HEK293 (cell line): Measurements from ENCODE around the gene SPEG.

Source experiments
- CTCF ChIA-PET: fragments of 350-600 bp; formaldehyde crosslinking; extraction: SDS; loops from one replicate; lab custom pipeline; 2021; ENCODE audit warnings: antibody characterized with exemption; lab: Yijun Ruan, JAX
- POLR2A ChIA-PET: fragments of 300-600 bp; formaldehyde crosslinking; extraction: SDS; loops from one replicate; lab custom pipeline; 2020; ENCODE audit warnings: antibody characterized with exemption, inconsistent platforms; lab: Yijun Ruan, JAX
- H3K27ac ChIP-seq: fragments of 200-500 bp; sonication (Bioruptor generic); 2 replicates; pipeline ENCODE4 v1.5.1; 2014; ENCODE audit warnings: low read depth, low read length, control low read depth, inconsistent platforms; ENCODE audit errors: extremely low read depth
- H3K36me3 ChIP-seq, 2 experiments: fragments of 200-500 bp in 1 of 2; sonication (Bioruptor generic) in 1 of 2; 1 replicate in 1 of 2; 2 replicates in 1 of 2; pipeline ENCODE4 v1.5.1; 2014 to 2017; ENCODE audit warnings: inconsistent platforms in 2 of 2, low read length in 2 of 2; ENCODE audit not compliant: control insufficient read depth in 2 of 2, insufficient read depth in 1 of 2
- H3K4me1 ChIP-seq: fragments of 200-500 bp; sonication (Bioruptor generic); 2 replicates; pipeline ENCODE4 v1.5.1; 2014; ENCODE audit warnings: mild to moderate bottlenecking, low read length, inconsistent platforms; ENCODE audit not compliant: control insufficient read depth, insufficient read depth
- H3K4me3 ChIP-seq: 2 replicates; pipeline ENCODE4 v1.5.1; 2011; ENCODE audit warnings: low read depth, mild to moderate bottlenecking, control low read depth, low read length, moderate library complexity
- H3K9me3 ChIP-seq: fragments of 200-500 bp; sonication (Bioruptor generic); 2 replicates; pipeline ENCODE4 v1.5.1; 2014; ENCODE audit warnings: low read depth, low read length, inconsistent platforms; ENCODE audit not compliant: control insufficient read depth, insufficient read depth
- BCL11A ChIP-seq: fragments of 450-650 bp; formaldehyde crosslinking; IDR thresholded peaks from 2 replicates; pipeline ENCODE4 v1.5.1; 2016; ENCODE audit warnings: low read depth, missing biosample characterization, missing genetic modification characterization
- BCL11B ChIP-seq: fragments of 450-650 bp; formaldehyde crosslinking; IDR thresholded peaks from 2 replicates; pipeline ENCODE4 v1.5.1; 2016; ENCODE audit warnings: low read depth, missing biosample characterization, missing genetic modification characterization
- FEZF1 ChIP-seq: fragments of 450-650 bp; formaldehyde crosslinking; IDR thresholded peaks from 2 replicates; pipeline ENCODE4 v1.5.1; 2016; ENCODE audit warnings: missing biosample characterization, missing genetic modification characterization
- HOXA7 ChIP-seq: sonication (generic); formaldehyde crosslinking; IDR thresholded peaks from 2 replicates; pipeline ENCODE4 v1.8.1; 2022; ENCODE audit warnings: missing genetic modification reagents, borderline replicate concordance
- IKZF3 ChIP-seq: fragments of 450-650 bp; IDR thresholded peaks from 2 replicates; pipeline ENCODE4 v1.5.0; 2018; ENCODE audit warnings: missing biosample characterization, mild to moderate bottlenecking, missing genetic modification characterization, moderate library complexity
- RBAK ChIP-seq: fragments of 450-650 bp; formaldehyde crosslinking; IDR thresholded peaks from 2 replicates; pipeline ENCODE4 v1.5.1; 2016; ENCODE audit warnings: missing biosample characterization, missing genetic modification characterization
- SCRT2 ChIP-seq: fragments of 450-650 bp; formaldehyde crosslinking; IDR thresholded peaks from 2 replicates; pipeline ENCODE4 v1.5.1; 2016; ENCODE audit warnings: missing biosample characterization, missing genetic modification characterization
- ZFHX2 ChIP-seq: fragments of 450-650 bp; formaldehyde crosslinking; conservative IDR thresholded peaks from 2 replicates; pipeline ENCODE4 v1.5.1; 2016; ENCODE audit warnings: missing biosample characterization, missing genetic modification characterization
- ZFP3 ChIP-seq: fragments of 450-650 bp; formaldehyde crosslinking; IDR thresholded peaks from 2 replicates; pipeline ENCODE4 v1.5.1; 2016; ENCODE audit warnings: low read depth, missing biosample characterization, missing genetic modification characterization
- ZFP41 ChIP-seq: fragments of 450-650 bp; formaldehyde crosslinking; IDR thresholded peaks from 2 replicates; pipeline ENCODE4 v1.5.1; 2016; ENCODE audit warnings: missing biosample characterization, missing genetic modification characterization, borderline replicate concordance
- ZFP69B ChIP-seq: fragments of 450-650 bp; formaldehyde crosslinking; IDR thresholded peaks from 2 replicates; pipeline ENCODE4 v1.5.1; 2016; ENCODE audit warnings: missing biosample characterization, missing genetic modification characterization
- ZNF19 ChIP-seq: fragments of 450-650 bp; formaldehyde crosslinking; IDR thresholded peaks from 2 replicates; pipeline ENCODE4; 2016; ENCODE audit warnings: missing biosample characterization, missing genetic modification characterization, low read depth
- ZNF202 ChIP-seq: fragments of 450-650 bp; formaldehyde crosslinking; IDR thresholded peaks from 2 replicates; pipeline ENCODE4 v1.5.1; 2016; ENCODE audit warnings: missing biosample characterization, missing genetic modification characterization, borderline replicate concordance
- ZNF211 ChIP-seq: fragments of 450-650 bp; formaldehyde crosslinking; IDR thresholded peaks from 2 replicates; pipeline ENCODE4 v1.5.1; 2016; ENCODE audit warnings: low read depth, missing biosample characterization, missing genetic modification characterization
- ZNF248 ChIP-seq: fragments of 450-650 bp; formaldehyde crosslinking; IDR thresholded peaks from 2 replicates; pipeline ENCODE4 v1.5.1; 2017; ENCODE audit warnings: missing biosample characterization, missing genetic modification characterization
- ZNF426 ChIP-seq: fragments of 450-650 bp; formaldehyde crosslinking; IDR thresholded peaks from 2 replicates; pipeline ENCODE4 v1.5.1; 2017; ENCODE audit warnings: missing biosample characterization, missing genetic modification characterization, mild to moderate bottlenecking, inconsistent platforms, moderate library complexity
- ZNF48 ChIP-seq: fragments of 450-650 bp; formaldehyde crosslinking; IDR thresholded peaks from 2 replicates; pipeline ENCODE4 v1.5.1; 2016; ENCODE audit warnings: missing biosample characterization, missing genetic modification characterization
- ZNF529 ChIP-seq: fragments of 450-650 bp; formaldehyde crosslinking; IDR thresholded peaks from 2 replicates; pipeline ENCODE4 v1.5.1; 2017; ENCODE audit warnings: missing genetic modification characterization, missing biosample characterization; ENCODE audit not compliant: insufficient replicate concordance
- ZNF555 ChIP-seq: fragments of 450-650 bp; formaldehyde crosslinking; conservative IDR thresholded peaks from 2 replicates; pipeline ENCODE4 v1.5.1; 2017; ENCODE audit warnings: missing biosample characterization, mild to moderate bottlenecking, missing genetic modification characterization, inconsistent platforms
- ZNF600 ChIP-seq: fragments of 450-650 bp; formaldehyde crosslinking; IDR thresholded peaks from 2 replicates; pipeline ENCODE4 v1.5.1; 2016; ENCODE audit warnings: missing biosample characterization, missing genetic modification characterization
- ZNF747 ChIP-seq: fragments of 450-650 bp; formaldehyde crosslinking; IDR thresholded peaks from 2 replicates; pipeline ENCODE4 v1.5.1; 2016; ENCODE audit warnings: missing biosample characterization, missing genetic modification characterization
- ZNF830 ChIP-seq: fragments of 450-650 bp; IDR thresholded peaks from 2 replicates; pipeline ENCODE4 v1.5.0; 2018; ENCODE audit warnings: missing biosample characterization, missing genetic modification characterization, low read depth, mild to moderate bottlenecking, moderate library complexity
- ZNF843 ChIP-seq: fragments of 450-650 bp; formaldehyde crosslinking; IDR thresholded peaks from 2 replicates; pipeline ENCODE4 v1.5.1; 2016; ENCODE audit warnings: missing biosample characterization, missing genetic modification characterization
- TF ChIP-seq, protein P1 (sequence below): fragments of 450-650 bp; formaldehyde crosslinking; IDR thresholded peaks from 2 replicates; pipeline ENCODE4 v1.5.1; 2017; ENCODE audit warnings: missing biosample characterization, missing genetic modification characterization
- TF ChIP-seq, protein P2 (sequence below): fragments of 450-650 bp; formaldehyde crosslinking; IDR thresholded peaks from 2 replicates; pipeline ENCODE4 v1.5.1; 2017; ENCODE audit warnings: missing biosample characterization, missing genetic modification characterization
- TF ChIP-seq, protein P3 (sequence below): fragments of 450-650 bp; formaldehyde crosslinking; IDR thresholded peaks from 2 replicates; pipeline ENCODE4 v1.5.1; 2016; ENCODE audit warnings: missing biosample characterization, missing genetic modification characterization
- TF ChIP-seq, protein P4 (sequence below): fragments of 450-650 bp; formaldehyde crosslinking; IDR thresholded peaks from 2 replicates; pipeline ENCODE4 v1.5.1; 2016; ENCODE audit warnings: missing biosample characterization, missing genetic modification characterization
- TF ChIP-seq, protein P5 (sequence below): fragments of 450-650 bp; formaldehyde crosslinking; IDR thresholded peaks from 2 replicates; pipeline ENCODE4; 2016; ENCODE audit warnings: missing biosample characterization, missing genetic modification characterization
- TF ChIP-seq, protein P6 (sequence below): fragments of 450-650 bp; formaldehyde crosslinking; IDR thresholded peaks from 2 replicates; pipeline ENCODE4 v1.5.1; 2016; ENCODE audit warnings: missing biosample characterization, missing genetic modification characterization

SPEG gene

DNA sequence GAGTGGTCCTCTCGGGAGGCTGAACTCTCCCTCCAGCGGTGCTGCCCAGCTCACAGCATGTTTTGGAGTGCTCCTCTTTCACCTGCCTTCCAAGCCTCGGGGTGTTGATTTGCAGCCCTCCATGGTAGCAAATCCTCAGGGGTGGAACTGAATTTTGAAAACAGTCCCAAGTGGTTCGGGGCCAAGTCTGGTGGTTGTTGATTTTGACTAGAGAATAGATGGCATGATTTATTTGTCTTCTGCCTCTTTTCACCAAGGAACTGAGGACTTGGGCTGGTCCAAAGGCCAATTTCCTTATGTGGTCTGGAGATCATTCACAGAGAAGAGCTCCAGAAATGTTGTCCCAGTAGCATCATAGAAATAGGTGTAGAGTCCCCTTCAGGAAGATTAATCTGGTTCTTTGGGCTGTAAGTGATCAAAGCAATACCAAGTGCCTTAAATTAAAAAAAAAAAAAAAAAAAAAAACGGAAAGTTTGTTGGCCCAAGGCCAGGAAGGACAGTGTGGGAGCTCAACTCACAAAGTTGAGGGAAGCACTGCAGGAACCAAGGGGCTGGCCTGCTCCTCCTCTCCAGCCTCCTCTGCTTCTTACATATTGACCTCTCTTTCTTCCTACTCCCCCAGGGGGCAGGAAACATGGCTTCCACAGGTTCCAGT is 18.9 kb upstream of the SPEG start:
- Histone ChIP-seq H3K4me3 (no peak overlapping the region), H3K9me3 (no peaks in the 10 kb centered on the region), H3K27ac (no peak overlapping the region), H3K36me3 (no peaks in the 10 kb centered on the region), H3K4me1 (no peaks in the 10 kb centered on the region)
- CTCF ChIA-PET = interaction anchor here (0.6 to 2.1 kb wide), 8 partner anchors 8 to 135 kb away, joined by 3 to 8 read pairs (median 4); no protein-coding TSS in a partner anchor
- TF ChIP-seq ZNF555 (tag by site-specific recombination) (no peak), ZNF843 (no peak), ZFP69B (tag by site-specific recombination) (no peak), ZFHX2 (no peak), ZNF529 (tag by site-specific recombination) (no peak), BCL11B (tag by site-specific recombination) (no peak), ZNF747 (no peak), ZNF830 (no peak), FEZF1 (tag by site-specific recombination) (no peak), SCRT2 (tag by site-specific recombination) (no peak), ZNF600 (tag by site-specific recombination) (no peak), ZNF211 (tag by site-specific recombination) (no peak), RBAK (tag by site-specific recombination) (no peak)
- TF ChIP-seq, protein P1, sequence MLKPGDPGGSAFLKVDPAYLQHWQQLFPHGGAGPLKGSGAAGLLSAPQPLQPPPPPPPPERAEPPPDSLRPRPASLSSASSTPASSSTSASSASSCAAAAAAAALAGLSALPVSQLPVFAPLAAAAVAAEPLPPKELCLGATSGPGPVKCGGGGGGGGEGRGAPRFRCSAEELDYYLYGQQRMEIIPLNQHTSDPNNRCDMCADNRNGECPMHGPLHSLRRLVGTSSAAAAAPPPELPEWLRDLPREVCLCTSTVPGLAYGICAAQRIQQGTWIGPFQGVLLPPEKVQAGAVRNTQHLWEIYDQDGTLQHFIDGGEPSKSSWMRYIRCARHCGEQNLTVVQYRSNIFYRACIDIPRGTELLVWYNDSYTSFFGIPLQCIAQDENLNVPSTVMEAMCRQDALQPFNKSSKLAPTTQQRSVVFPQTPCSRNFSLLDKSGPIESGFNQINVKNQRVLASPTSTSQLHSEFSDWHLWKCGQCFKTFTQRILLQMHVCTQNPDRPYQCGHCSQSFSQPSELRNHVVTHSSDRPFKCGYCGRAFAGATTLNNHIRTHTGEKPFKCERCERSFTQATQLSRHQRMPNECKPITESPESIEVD (tag by site-specific recombination) = no peak
- TF ChIP-seq, protein P2, sequence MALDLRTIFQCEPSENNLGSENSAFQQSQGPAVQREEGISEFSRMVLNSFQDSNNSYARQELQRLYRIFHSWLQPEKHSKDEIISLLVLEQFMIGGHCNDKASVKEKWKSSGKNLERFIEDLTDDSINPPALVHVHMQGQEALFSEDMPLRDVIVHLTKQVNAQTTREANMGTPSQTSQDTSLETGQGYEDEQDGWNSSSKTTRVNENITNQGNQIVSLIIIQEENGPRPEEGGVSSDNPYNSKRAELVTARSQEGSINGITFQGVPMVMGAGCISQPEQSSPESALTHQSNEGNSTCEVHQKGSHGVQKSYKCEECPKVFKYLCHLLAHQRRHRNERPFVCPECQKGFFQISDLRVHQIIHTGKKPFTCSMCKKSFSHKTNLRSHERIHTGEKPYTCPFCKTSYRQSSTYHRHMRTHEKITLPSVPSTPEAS (tag by site-specific recombination) = no peak
- TF ChIP-seq, protein P3, sequence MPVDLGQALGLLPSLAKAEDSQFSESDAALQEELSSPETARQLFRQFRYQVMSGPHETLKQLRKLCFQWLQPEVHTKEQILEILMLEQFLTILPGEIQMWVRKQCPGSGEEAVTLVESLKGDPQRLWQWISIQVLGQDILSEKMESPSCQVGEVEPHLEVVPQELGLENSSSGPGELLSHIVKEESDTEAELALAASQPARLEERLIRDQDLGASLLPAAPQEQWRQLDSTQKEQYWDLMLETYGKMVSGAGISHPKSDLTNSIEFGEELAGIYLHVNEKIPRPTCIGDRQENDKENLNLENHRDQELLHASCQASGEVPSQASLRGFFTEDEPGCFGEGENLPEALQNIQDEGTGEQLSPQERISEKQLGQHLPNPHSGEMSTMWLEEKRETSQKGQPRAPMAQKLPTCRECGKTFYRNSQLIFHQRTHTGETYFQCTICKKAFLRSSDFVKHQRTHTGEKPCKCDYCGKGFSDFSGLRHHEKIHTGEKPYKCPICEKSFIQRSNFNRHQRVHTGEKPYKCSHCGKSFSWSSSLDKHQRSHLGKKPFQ (tag by site-specific recombination) = no peak
- POLR2A ChIA-PET = no interaction called here

DNA sequence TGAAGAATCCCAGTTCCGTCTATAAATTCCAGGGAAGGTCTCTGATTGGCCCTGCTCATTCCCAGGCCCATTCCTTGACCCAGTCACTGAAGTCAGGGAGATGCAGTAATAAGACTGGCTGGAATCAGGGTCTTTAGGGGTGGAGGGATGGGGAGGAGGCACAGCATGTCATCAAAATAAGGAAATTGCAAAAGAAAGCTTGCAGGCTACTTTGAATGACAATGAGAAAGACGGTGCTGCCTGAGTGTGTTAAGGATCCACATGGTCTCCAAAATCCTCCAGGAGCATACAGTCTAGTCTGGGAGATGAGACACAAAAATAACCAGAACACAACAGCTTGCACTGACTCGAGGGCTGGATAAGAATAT is 18.4 kb upstream of the SPEG start:
- Histone ChIP-seq H3K4me1 (no peaks in the 10 kb centered on the region), H3K36me3 (no peaks in the 10 kb centered on the region), H3K4me3 (no peak overlapping the region), H3K9me3 (no peaks in the 10 kb centered on the region), H3K27ac (no peak overlapping the region)
- POLR2A ChIA-PET = interaction anchor here (0.5 kb wide), 1 partner anchor 8 kb away, joined by 6 read pairs; no protein-coding TSS in a partner anchor
- CTCF ChIA-PET = interaction anchor here (0.5 to 2.1 kb wide), 11 partner anchors 8 to 240 kb away, joined by 3 to 8 read pairs (median 3); partner anchors contain the start of gene CNPPD1
- TF ChIP-seq ZFP41 (tag by site-specific recombination) (no peak), HOXA7 (CRISPR knock-in tag) (no peak), ZNF426 (tag by site-specific recombination) (no peak), ZNF19 (tag by site-specific recombination) (no peak), IKZF3 (no peak), BCL11A (tag by site-specific recombination) (no peak), ZNF248 (tag by site-specific recombination) (no peak), ZNF202 (no peak), ZNF48 (no peak), ZFP3 (tag by site-specific recombination) (no peak)
- TF ChIP-seq, protein P4, sequence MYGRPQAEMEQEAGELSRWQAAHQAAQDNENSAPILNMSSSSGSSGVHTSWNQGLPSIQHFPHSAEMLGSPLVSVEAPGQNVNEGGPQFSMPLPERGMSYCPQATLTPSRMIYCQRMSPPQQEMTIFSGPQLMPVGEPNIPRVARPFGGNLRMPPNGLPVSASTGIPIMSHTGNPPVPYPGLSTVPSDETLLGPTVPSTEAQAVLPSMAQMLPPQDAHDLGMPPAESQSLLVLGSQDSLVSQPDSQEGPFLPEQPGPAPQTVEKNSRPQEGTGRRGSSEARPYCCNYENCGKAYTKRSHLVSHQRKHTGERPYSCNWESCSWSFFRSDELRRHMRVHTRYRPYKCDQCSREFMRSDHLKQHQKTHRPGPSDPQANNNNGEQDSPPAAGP (tag by site-specific recombination) = no peak
- TF ChIP-seq, protein P5, sequence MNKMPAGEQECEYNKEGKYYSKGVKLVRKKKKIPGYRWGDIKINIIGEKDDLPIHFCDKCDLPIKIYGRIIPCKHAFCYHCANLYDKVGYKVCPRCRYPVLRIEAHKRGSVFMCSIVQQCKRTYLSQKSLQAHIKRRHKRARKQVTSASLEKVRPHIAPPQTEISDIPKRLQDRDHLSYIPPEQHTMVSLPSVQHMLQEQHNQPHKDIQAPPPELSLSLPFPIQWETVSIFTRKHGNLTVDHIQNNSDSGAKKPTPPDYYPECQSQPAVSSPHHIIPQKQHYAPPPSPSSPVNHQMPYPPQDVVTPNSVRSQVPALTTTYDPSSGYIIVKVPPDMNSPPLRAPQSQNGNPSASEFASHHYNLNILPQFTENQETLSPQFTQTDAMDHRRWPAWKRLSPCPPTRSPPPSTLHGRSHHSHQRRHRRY (tag by site-specific recombination) = no peak
- TF ChIP-seq, protein P6, sequence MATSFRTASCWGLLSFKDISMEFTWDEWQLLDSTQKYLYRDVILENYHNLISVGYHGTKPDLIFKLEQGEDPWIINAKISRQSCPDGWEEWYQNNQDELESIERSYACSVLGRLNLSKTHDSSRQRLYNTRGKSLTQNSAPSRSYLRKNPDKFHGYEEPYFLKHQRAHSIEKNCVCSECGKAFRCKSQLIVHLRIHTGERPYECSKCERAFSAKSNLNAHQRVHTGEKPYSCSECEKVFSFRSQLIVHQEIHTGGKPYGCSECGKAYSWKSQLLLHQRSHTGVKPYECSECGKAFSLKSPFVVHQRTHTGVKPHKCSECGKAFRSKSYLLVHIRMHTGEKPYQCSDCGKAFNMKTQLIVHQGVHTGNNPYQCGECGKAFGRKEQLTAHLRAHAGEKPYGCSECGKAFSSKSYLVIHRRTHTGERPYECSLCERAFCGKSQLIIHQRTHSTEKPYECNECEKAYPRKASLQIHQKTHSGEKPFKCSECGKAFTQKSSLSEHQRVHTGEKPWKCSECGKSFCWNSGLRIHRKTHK (tag by site-specific recombination) = no peak
